Duodenal mucosa (tissue), 2 donors: Measurements from ENCODE around the gene OCLN.
"Not testable (repeated sequence)": the region's sequence is repeated elsewhere in the genome, so short reads cannot be mapped to it uniquely, and the experiment has no call there.

Experiments
- H3K27ac ChIP-seq: one replicate; pipeline ENCODE4 v1.7.0; 2013; ENCODE audit warnings: low read depth, low read length
- H3K27me3 ChIP-seq, 2 donors: one replicate each; pipeline ENCODE4 v1.7.0; 2013; ENCODE audit warnings: low read length in 2 of 2, control low read depth in 1 of 2; ENCODE audit not compliant: insufficient read depth in 2 of 2, control insufficient read depth in 1 of 2
- H3K36me3 ChIP-seq, 2 donors: one replicate each; pipeline ENCODE4 v1.7.0; 2013; ENCODE audit warnings: low read length in 2 of 2, control low read depth in 1 of 2; ENCODE audit not compliant: insufficient read depth in 2 of 2, control insufficient read depth in 1 of 2
- H3K4me1 ChIP-seq, 2 donors: one replicate each; pipeline ENCODE4 v1.7.0; 2013; ENCODE audit warnings: low read length in 2 of 2, control low read depth in 1 of 2; ENCODE audit not compliant: insufficient read depth in 2 of 2, control insufficient read depth in 1 of 2
- H3K4me3 ChIP-seq, 2 donors: one replicate each; pipeline ENCODE4 v1.7.0; 2013; ENCODE audit warnings: low read length in 2 of 2, low read depth in 1 of 2
- H3K9ac ChIP-seq, 2 donors: one replicate each; pipeline ENCODE4 v1.7.0; 2013; ENCODE audit warnings: low read length in 2 of 2, low read depth in 1 of 2
- H3K9me3 ChIP-seq, 2 donors: one replicate each; pipeline ENCODE4 v1.7.0; 2013; ENCODE audit warnings: low read length in 2 of 2, control low read depth in 1 of 2; ENCODE audit not compliant: control insufficient read depth in 1 of 2

Gene OCLN

DNA sequence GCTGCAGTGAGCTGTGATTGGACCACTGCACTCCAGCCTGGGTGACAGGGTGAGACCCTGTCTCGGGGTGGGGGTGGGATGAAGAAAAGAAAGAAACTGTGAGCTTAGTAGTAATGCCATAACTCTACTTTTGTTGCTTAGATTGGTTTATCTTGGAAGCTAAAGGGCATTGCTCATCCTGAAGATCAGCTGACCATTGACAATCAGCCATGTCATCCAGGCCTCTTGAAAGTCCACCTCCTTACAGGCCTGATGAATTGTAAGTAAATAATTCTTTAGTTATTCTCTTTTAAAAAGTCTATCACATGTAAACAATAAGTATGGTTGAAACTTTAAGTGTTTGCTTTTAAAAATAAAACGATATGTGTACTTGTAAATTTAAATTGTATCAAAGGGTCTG lies 11.4 kb downstream of the OCLN start:
- H3K27me3 ChIP-seq: no peaks in the 10 kb centered on the region
- no peak overlapping the region for H3K9ac ChIP-seq
- peaks cover 18 to 22% of the 10 kb centered on the region in 2 donors for H3K4me1 ChIP-seq
- H3K4me3 ChIP-seq: no peak overlapping the region
- H3K9me3 ChIP-seq: no peaks in the 10 kb centered on the region
- H3K36me3 ChIP-seq: peaks cover 0 to 14% of the 10 kb centered on the region in 2 donors
- H3K27ac ChIP-seq: no peak overlapping the region

DNA sequence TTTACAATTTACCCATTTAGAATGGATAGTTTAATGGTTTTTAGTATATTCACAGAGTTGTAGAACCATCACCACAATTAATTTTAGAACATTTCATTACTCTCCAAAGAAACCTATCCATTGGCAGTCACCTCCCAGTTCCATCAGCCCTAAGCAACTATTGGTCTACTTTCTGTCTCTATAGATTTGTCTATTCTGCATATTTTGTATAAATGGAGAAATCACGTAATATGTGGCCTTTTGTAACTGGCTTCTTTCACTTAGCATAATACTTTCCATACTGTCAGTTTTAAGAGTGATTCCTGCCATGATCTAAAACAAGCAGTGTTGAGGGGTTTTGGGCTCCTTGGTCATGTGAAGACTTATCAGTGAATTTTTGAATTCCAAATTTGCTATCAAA lies 12.7 kb downstream of the OCLN start:
- Histone ChIP-seq H3K27ac (no peak overlapping the region), H3K4me1 (peaks cover 11 to 18% of the 10 kb centered on the region in 2 donors), H3K4me3 (no peak overlapping the region), H3K36me3 (peaks cover 0 to 24% of the 10 kb centered on the region in 2 donors), H3K9me3 (no peaks in the 10 kb centered on the region), H3K9ac (no peak overlapping the region), H3K27me3 (no peaks in the 10 kb centered on the region)

DNA sequence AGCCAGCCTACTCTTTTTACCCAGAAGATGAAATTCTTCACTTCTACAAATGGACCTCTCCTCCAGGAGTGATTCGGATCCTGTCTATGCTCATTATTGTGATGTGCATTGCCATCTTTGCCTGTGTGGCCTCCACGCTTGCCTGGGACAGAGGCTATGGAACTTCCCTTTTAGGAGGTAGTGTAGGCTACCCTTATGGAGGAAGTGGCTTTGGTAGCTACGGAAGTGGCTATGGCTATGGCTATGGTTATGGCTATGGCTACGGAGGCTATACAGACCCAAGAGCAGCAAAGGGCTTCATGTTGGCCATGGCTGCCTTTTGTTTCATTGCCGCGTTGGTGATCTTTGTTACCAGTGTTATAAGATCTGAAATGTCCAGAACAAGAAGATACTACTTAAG lies 16.6 kb downstream of the OCLN start:
- Histone ChIP-seq H3K4me1 (peaks cover 8 to 14% of the 10 kb centered on the region in 2 donors), H3K4me3 (no peak overlapping the region), H3K9me3 (no peaks in the 10 kb centered on the region), H3K36me3 (peaks cover 0 to 24% of the 10 kb centered on the region in 2 donors), H3K27me3 (no peaks in the 10 kb centered on the region), H3K9ac (no peak overlapping the region), H3K27ac (no peak overlapping the region)

DNA sequence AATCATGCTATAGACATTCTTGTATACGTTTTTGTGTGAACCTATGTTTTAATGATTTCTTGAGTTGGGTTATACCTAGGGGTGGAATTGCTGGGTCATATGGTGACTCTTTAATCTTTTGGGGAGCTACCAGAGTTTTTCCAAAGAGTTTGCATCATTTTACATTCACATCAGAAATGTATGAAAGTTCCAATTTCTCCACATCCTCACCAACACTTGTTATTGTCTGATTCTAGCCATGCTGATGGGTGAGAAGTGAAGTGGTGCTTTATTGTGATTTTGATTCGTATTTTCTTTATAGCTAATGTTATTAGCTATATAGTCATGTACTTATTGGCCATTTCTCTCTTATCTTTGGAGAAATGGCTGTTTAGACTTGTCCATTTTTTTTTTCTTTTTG lies 18.1 kb downstream of the OCLN start:
- H3K4me1 ChIP-seq: peaks cover 8 to 14% of the 10 kb centered on the region in 2 donors
- no peaks in the 10 kb centered on the region for H3K27me3 ChIP-seq
- H3K36me3 ChIP-seq: peaks cover 0 to 22% of the 10 kb centered on the region in 2 donors
- H3K4me3 ChIP-seq: no peak overlapping the region
- H3K9me3 ChIP-seq: no peaks in the 10 kb centered on the region
- no peak overlapping the region for H3K27ac ChIP-seq
- no peak overlapping the region for H3K9ac ChIP-seq

DNA sequence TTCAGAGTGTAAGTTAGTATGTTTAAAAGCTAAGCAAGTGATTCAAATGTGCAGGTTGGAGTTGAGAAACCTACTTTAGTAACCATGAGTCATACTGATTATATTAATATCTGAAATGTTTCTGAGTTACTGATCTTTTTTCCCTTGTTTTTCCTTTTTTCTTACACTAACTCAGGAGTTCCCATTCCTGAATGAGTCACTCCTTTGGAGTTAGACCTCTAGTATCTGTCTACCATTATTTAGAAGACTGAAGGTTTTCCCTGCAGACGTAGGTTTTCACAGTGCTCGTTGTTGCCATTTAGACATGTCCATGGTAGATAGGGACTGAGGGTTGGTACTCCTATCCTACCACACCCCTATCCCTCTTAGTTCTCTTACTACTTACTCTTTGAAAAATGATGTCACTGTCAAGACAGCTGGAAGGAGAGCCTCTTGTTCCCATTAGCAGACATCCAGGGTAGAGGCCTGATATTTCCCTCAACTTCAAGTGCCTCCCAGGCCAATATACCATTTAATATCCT lies 20.2 kb downstream of the OCLN start:
- H3K27ac ChIP-seq: peak overlapping the region; percentile 7
- no peak overlapping the region for H3K9ac ChIP-seq
- H3K4me3 ChIP-seq: no peak overlapping the region
- H3K4me1 ChIP-seq: peaks cover 8 to 20% of the 10 kb centered on the region in 2 donors
- peaks cover 0 to 11% of the 10 kb centered on the region in 2 donors for H3K36me3 ChIP-seq
- no peaks in the 10 kb centered on the region for H3K27me3 ChIP-seq
- H3K9me3 ChIP-seq: no peaks in the 10 kb centered on the region

DNA sequence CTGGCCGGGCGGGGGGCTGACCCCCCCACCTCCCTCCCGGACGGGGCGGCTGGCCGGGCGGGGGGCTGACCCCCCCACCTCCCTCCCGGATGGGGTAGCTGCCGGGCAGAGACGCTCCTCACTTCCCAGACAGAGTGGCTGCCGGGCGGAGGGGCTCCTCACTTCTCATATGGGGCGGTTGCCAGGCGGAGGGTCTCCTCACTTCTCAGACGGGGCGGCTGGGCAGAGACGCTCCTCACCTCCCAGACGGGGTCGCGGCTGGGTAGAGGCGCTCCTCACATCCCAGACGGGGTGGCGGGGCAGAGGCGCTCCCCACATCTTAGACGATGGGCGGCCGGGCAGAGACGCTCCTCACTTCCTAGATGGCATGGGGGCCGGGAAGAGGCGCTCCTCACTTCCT lies 23.0 kb downstream of the OCLN start:
- not testable (repeated sequence) for H3K36me3 ChIP-seq, H3K9ac ChIP-seq, H3K4me3 ChIP-seq, H3K27me3 ChIP-seq, H3K27ac ChIP-seq, H3K9me3 ChIP-seq
- H3K4me1 ChIP-seq: peaks cover 8 to 32% of the 10 kb centered on the region in 2 donors

DNA sequence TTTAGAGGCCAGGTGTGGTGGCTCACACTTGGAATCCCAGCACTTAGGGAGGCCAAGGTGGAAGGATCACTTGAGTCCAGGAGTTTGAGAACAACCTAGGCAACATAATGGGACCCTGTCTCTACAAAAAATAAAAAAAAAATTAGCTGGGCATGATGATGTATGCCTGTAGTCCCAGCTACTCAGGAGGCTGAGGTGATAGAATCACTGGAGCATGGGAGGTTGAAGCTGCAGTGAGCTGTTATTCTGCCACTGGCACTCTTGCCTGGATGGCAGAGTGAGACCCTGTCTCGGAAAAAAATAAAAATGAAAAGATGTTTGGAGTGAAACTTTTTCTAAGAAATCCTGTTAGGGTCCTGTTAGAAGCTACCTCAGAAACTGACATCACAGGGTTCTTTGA lies 24.2 kb downstream of the OCLN start:
- Histone ChIP-seq H3K4me1 (peaks cover 16 to 38% of the 10 kb centered on the region in 2 donors), H3K27me3 (no peaks in the 10 kb centered on the region), H3K9ac (no peak overlapping the region), H3K9me3 (no peaks in the 10 kb centered on the region), H3K36me3 (no peaks in the 10 kb centered on the region), H3K27ac (no peak overlapping the region), H3K4me3 (no peak overlapping the region)

DNA sequence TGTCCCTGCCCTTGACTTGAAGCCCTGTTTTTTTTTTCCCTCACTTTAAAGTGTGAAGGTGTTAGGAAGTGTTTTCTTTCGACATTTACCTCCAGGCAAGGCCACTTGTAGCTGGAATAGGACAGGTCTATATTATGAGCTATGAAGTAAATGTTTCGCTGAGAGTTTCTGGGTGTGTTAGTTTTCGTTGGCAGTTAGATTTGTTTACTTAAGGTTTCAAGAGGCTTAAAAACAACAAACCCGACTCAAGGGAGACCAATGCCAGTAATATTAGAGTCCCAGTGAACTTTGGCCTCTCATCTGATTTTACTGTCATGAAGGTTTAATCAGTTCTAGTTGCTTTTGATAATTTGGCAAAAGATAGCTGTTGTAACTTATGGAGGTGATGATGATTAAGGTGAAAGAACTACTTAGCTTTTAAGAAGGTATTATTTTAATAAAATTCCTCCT lies 25.2 kb downstream of the OCLN start:
- no peak overlapping the region for H3K4me3 ChIP-seq
- H3K9ac ChIP-seq: peak overlapping the region in 1 of 2 donors; percentile 5
- H3K27ac ChIP-seq: peak overlapping the region; percentile 68
- peaks cover 16 to 33% of the 10 kb centered on the region in 2 donors for H3K4me1 ChIP-seq
- H3K27me3 ChIP-seq: no peaks in the 10 kb centered on the region
- H3K9me3 ChIP-seq: no peaks in the 10 kb centered on the region
- H3K36me3 ChIP-seq: no peaks in the 10 kb centered on the region

DNA sequence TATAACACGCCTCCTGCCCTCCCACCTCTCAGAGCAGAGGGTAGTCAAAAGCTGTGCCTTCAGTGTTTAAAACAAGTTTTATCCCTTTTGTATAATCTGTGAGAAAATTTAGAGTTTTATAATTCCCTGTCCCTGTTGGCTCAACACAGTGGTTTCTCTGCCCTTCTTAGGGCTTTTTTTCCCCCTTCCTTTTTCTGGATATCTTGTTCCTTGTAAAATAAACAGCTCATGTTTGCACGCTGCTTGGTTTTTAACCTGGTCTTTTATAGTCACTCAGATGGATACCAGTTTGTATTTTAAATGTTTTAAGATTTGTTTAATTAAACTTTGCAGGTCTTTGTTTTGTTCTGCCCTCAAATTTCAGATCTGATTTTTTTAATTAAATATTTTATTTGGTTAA lies 26.7 kb downstream of the OCLN start:
- Histone ChIP-seq H3K27me3 (no peaks in the 10 kb centered on the region), H3K9ac (no peak overlapping the region), H3K27ac (no peak overlapping the region), H3K9me3 (no peaks in the 10 kb centered on the region), H3K36me3 (no peaks in the 10 kb centered on the region), H3K4me1 (peaks cover 8 to 26% of the 10 kb centered on the region in 2 donors), H3K4me3 (no peak overlapping the region)

DNA sequence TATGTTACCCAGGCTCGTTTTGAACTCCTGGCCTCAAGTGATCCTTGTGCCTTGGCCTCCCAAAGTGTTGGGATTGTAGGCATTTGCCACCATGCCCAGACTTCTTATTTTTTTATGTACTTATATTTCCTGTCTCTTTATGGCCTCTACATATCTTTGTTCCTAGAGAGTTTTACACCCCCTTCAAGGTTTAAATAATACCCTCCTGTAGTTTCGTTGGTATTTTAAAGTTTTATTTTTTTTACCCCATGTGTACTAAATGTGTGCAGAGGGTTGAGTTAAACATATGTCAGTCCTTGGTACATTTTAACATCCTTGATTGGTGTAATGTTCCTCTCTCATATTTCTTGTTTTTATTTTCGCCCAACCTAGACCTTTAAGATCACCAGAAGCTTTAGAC lies 29.4 kb downstream of the OCLN start:
- Histone ChIP-seq H3K9ac (no peak overlapping the region), H3K4me1 (peaks cover 12 to 34% of the 10 kb centered on the region in 2 donors), H3K36me3 (peaks cover 0 to 7% of the 10 kb centered on the region in 2 donors), H3K27me3 (no peaks in the 10 kb centered on the region), H3K4me3 (no peak overlapping the region), H3K9me3 (no peaks in the 10 kb centered on the region), H3K27ac (no peak overlapping the region)

DNA sequence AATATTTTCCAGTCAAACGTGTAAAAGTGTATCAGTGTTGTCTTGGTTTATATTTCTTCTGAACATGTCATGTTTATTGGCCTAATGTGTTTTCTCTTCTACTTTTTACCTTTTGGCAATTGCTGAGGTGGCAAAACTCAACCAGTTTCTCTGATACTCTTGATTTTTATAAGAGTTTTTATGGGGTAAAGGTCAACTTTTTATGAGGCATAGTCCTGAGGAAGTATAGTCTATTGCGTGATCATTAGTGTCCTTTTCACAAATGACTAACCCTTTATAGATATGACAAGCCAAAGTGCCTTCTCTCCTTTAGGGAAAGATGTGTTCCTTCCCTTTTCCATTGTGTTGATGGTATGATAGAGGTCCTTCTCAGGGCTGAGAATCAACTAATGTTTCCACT lies 32.9 kb downstream of the OCLN start:
- Histone ChIP-seq H3K36me3 (peaks cover 0 to 7% of the 10 kb centered on the region in 2 donors), H3K9me3 (no peaks in the 10 kb centered on the region), H3K9ac (no peak overlapping the region), H3K4me1 (peaks cover 22 to 30% of the 10 kb centered on the region in 2 donors), H3K27me3 (no peaks in the 10 kb centered on the region), H3K4me3 (no peak overlapping the region), H3K27ac (no peak overlapping the region)
